SH-SY5Y (cell line): ENCODE data around the gene ZFR2.

ENCODE experiments used
- GATA2 ChIP-seq: IDR thresholded peaks from 2 replicates; pipeline ENCODE4 v1.6.1; 2011; ENCODE audit warnings: mild to moderate bottlenecking, low read depth, low read length
- GATA3 ChIP-seq: IDR thresholded peaks from 2 replicates; pipeline ENCODE4 v1.6.1; 2011; ENCODE audit warnings: low read depth, mild to moderate bottlenecking, low read length, moderate library complexity

The ZFR2 gene

GRCh38 chr19:3868770-3869456 lies at the start of gene ZFR2:
TSS of gene ZFR2 (minus strand) at chr19:3869038. CDS start at chr19:3869017, 21 bp downstream.
- TF ChIP-seq GATA2 (no peak), GATA3 (no peak)

- TF ChIP-seq GATA3, result no peak
- TF ChIP-seq GATA2, result no peak
Measured at GRCh38 chr19:3916033-3916432, 47.2 kb upstream of the ZFR2 start.

GRCh38 chr19:3914199-3914598 lies 45.4 kb upstream of the ZFR2 start:
- TF ChIP-seq GATA3 (no peak), GATA2 (no peak)

- no peak for TF ChIP-seq GATA3
- TF ChIP-seq GATA2, result no peak
Measured at GRCh38 chr19:3910105-3910504, 41.3 kb upstream of the ZFR2 start.

GRCh38 chr19:3908266-3909054 lies 39.6 kb upstream of the ZFR2 start:
- TF ChIP-seq GATA2 (no peak), GATA3 (no peak)

- no peak for TF ChIP-seq GATA2
- TF ChIP-seq GATA3, result no peak
Measured at GRCh38 chr19:3907626-3908265, 38.9 kb upstream of the ZFR2 start.

GRCh38 chr19:3904233-3904632 lies 35.4 kb upstream of the ZFR2 start:
- TF ChIP-seq GATA2, result no peak
- no peak for TF ChIP-seq GATA3

GRCh38 chr19:3902317-3902973 lies 33.6 kb upstream of the ZFR2 start:
- TF ChIP-seq GATA2 (no peak), GATA3 (no peak)

GRCh38 chr19:3899531-3900294 lies 30.9 kb upstream of the ZFR2 start:
- TF ChIP-seq GATA2 (no peak), GATA3 (no peak)

GRCh38 chr19:3898426-3898825 lies 29.6 kb upstream of the ZFR2 start:
- TF ChIP-seq GATA3 (no peak), GATA2 (no peak)

GRCh38 chr19:3897936-3898335 lies 29.1 kb upstream of the ZFR2 start:
- TF ChIP-seq GATA3, result no peak
- no peak for TF ChIP-seq GATA2

GRCh38 chr19:3895788-3896187 lies 26.9 kb upstream of the ZFR2 start:
- TF ChIP-seq GATA3 (no peak), GATA2 (no peak)

GRCh38 chr19:3893509-3894179 lies 24.8 kb upstream of the ZFR2 start:
- TF ChIP-seq GATA2, result no peak
- no peak for TF ChIP-seq GATA3
